B cell (primary cell): ENCODE data around the gene KCTD6. TPM values are rescaled to one million over a fixed set of nuclear protein-coding genes. Genes with fewer than 3 reads are reported as not detected.

Experiments used
- ATAC-seq: fragments of 200-7000 bp; cut with Tn5 transposase; one replicate; pipeline ENCODE4 v1.10.0; 2021; ENCODE audit warnings: low read depth, mild to moderate bottlenecking, moderate number of reproducible peaks, moderate library complexity
- CTCF ChIA-PET: fragments of 350-600 bp; sonication (Branson Sonifier 250); formaldehyde crosslinking; loops from one replicate; lab custom pipeline; 2021; ENCODE audit warnings: antibody characterized with exemption, inconsistent platforms; lab: Charles Lee
- POLR2A ChIA-PET: fragments of 350-600 bp; sonication (Branson Sonifier 250); formaldehyde crosslinking; loops from one replicate; lab custom pipeline; 2021; ENCODE audit warnings: antibody characterized with exemption; lab: Charles Lee
- DNase-seq: peaks from one replicate; pipeline ENCODE4 v3.0.0; 2013
- H2AFZ ChIP-seq: 2 replicates; pipeline ENCODE4 v1.6.1; 2012; ENCODE audit warnings: mild to moderate bottlenecking, low read depth, low read length; ENCODE audit not compliant: insufficient read depth, poor library complexity, severe bottlenecking
- H3K27ac ChIP-seq, 2 donors: 1 replicate in 1 of 2; 2 replicates in 1 of 2; pipeline ENCODE4 v1.5.1; 2012 to 2013; ENCODE audit warnings: low read length in 2 of 2, mild to moderate bottlenecking in 2 of 2, moderate library complexity in 1 of 2
- H3K27me3 ChIP-seq, 4 experiments: fragments of 200-600 bp in 1 of 4; sonication (generic) in 1 of 4; replicated peaks in 1 of 4; 1 replicate in 2 of 4; 2 replicates in 2 of 4; pipeline versions ENCODE4 v1.6.1 to v1.7.0; 2013 to 2016; ENCODE audit warnings: low read length in 3 of 4, mild to moderate bottlenecking in 2 of 4, mixed read lengths in 1 of 4, moderate library complexity in 1 of 4; ENCODE audit not compliant: insufficient read depth in 4 of 4, control insufficient read depth in 3 of 4; ENCODE audit errors: control extremely low read depth in 1 of 4
- H3K36me3 ChIP-seq, 2 experiments: replicated peaks in 1 of 2; 1 replicate in 1 of 2; 2 replicates in 1 of 2; pipeline versions ENCODE4 v1.6.1 to v1.7.1; 2013; ENCODE audit warnings: low read length in 1 of 2; ENCODE audit not compliant: insufficient read depth in 2 of 2, control insufficient read depth in 1 of 2; ENCODE audit errors: control extremely low read depth in 1 of 2, extremely low read depth in 1 of 2
- H3K4me1 ChIP-seq, 2 donors: fragments of 200-600 bp in 1 of 2; sonication (generic) in 1 of 2; 1 replicate in 1 of 2; 2 replicates in 1 of 2; pipeline versions ENCODE4 v1.5.1 to v1.6.1; 2013 to 2017; ENCODE audit warnings: low read length in 2 of 2; ENCODE audit not compliant: control insufficient read depth in 2 of 2, insufficient read depth in 2 of 2
- H3K4me2 ChIP-seq: replicated peaks from 2 replicates; pipeline ENCODE3; 2012; ENCODE audit warnings: mild to moderate bottlenecking, low read depth, low read length; ENCODE audit not compliant: poor library complexity, severe bottlenecking
- H3K4me3 ChIP-seq, 5 experiments: fragments of 200-600 bp in 1 of 5; sonication (generic) in 1 of 5; 1 replicate in 3 of 5; 2 replicates in 2 of 5; pipeline versions ENCODE4 v1.5.1 to v1.7.0; 2011 to 2016; ENCODE audit warnings: low read length in 4 of 5, mild to moderate bottlenecking in 4 of 5, low read depth in 2 of 5, control low read depth in 1 of 5, moderate library complexity in 1 of 5; ENCODE audit not compliant: insufficient read depth in 1 of 5; ENCODE audit errors: control extremely low read depth in 1 of 5, extremely low read depth in 1 of 5
- H3K79me2 ChIP-seq: fragments of 200-600 bp; sonication (generic); one replicate; pipeline ENCODE4 v1.6.0; 2016; ENCODE audit warnings: low read length; ENCODE audit not compliant: control insufficient read depth, insufficient read depth
- H3K9ac ChIP-seq: fragments of 200-600 bp; sonication (generic); 2 replicates; pipeline ENCODE4 v1.6.1; 2017; ENCODE audit warnings: mild to moderate bottlenecking, low read length, moderate library complexity
- H3K9me3 ChIP-seq, 3 donors: one replicate each; pipeline versions ENCODE4 v1.6.1 to v1.7.1; 2013; ENCODE audit warnings: low read length in 2 of 3; ENCODE audit not compliant: control insufficient read depth in 2 of 3, insufficient read depth in 1 of 3; ENCODE audit errors: control extremely low read depth in 1 of 3
- H4K20me1 ChIP-seq: 2 replicates; pipeline ENCODE4 v1.6.0; 2012; ENCODE audit warnings: mild to moderate bottlenecking, low read length; ENCODE audit not compliant: insufficient read depth, control insufficient read depth, poor library complexity, severe bottlenecking
- H3K27ac Mint-ChIP-seq: one replicate; pipeline ENCODE4 v1.8.0; 2021; ENCODE audit warnings: mixed read lengths
- H3K27me3 Mint-ChIP-seq: one replicate; pipeline ENCODE4 v1.8.0; 2021; ENCODE audit warnings: mixed read lengths
- H3K4me1 Mint-ChIP-seq: one replicate; pipeline ENCODE4 v1.8.0; 2021; ENCODE audit warnings: mixed read lengths
- H3K4me3 Mint-ChIP-seq: one replicate; pipeline ENCODE4 v1.8.0; 2021; ENCODE audit warnings: mixed read lengths
- H3K9me3 Mint-ChIP-seq: one replicate; pipeline ENCODE4 v1.8.0; 2022; ENCODE audit warnings: mixed read lengths; ENCODE audit not compliant: insufficient read depth
- CTCF ChIP-seq: fragments of 200-600 bp; IDR thresholded peaks from one replicate; pipeline ENCODE4 v1.8.0; 2022; ENCODE audit warnings: antibody characterized with exemption, mild to moderate bottlenecking
- EZH2 ChIP-seq: IDR thresholded peaks from 2 replicates; pipeline ENCODE4 v1.6.1; 2012; ENCODE audit warnings: borderline replicate concordance, low read depth, mild to moderate bottlenecking, moderate library complexity, low read length; ENCODE audit not compliant: insufficient read depth, poor library complexity, severe bottlenecking
- WGBS: methylation state at CpG from one replicate; pipeline ENCODE4 v1.1.5; 2013; ENCODE audit warnings: missing lambda C conversion rate; ENCODE audit not compliant: insufficient coverage; 5-methylcytosine and 5-hydroxymethylcytosine counted together
- intact Hi-C: fragments of 100-400 bp; cut with micrococcal nuclease; formaldehyde crosslinking; loops from one replicate; pipeline ENCODE4 v1.10.0; 2022
- polyA plus RNA-seq: library from polyadenylated mRNA; depleted of rRNA; stranded (reverse); fragments of >200 nt; gene quantifications from 2 replicates; pipeline ENCODE4 v1.2.3, GENCODE V29; 2012
- total RNA-seq, 2 donors: library from RNA; stranded (reverse); fragments of 120-200 nt in 1 of 2; gene quantifications; 1 replicate in 1 of 2; 2 replicates in 1 of 2; pipeline versions ENCODE4 v1.2.3 to v1.2.4, GENCODE V29; 2013 to 2022

KCTD6 gene
- total and polyA plus RNA-seq, 2 donors (not counting 1 experiment from before 2014, with no cell fraction given) = 7.4 to 14.6 TPM

- Histone ChIP-seq H3K36me3 (no peaks in the 10 kb centered on the region), H3K27me3 (no peaks in the 10 kb centered on the region), H2AFZ (no peak overlapping the region), H3K9me3 (no peaks in the 10 kb centered on the region), H3K9ac (no peak overlapping the region), H3K4me3 (no peak overlapping the region), H4K20me1 (no peaks in the 10 kb centered on the region), H3K27ac (no peak overlapping the region), H3K4me1 (no peaks in the 10 kb centered on the region), H3K79me2 (no peaks in the 10 kb centered on the region), H3K4me2 (no peak overlapping the region)
- no peak for DNase-seq
- ChIA-PET POLR2A (no interaction called here), CTCF (interaction anchor here (0.6 to 1.0 kb wide), 2 partner anchors 12 to 50 kb away, joined by 3 to 4 read pairs; no protein-coding TSS in a partner anchor)
- no peak for ATAC-seq
- TF ChIP-seq EZH2 = no peak
- TF ChIP-seq CTCF = no peak
- no peaks in the 10 kb centered on the region for H3K9me3 Mint-ChIP-seq
- 100% methylated on average over 3 of the region's 6 CpGs for WGBS
- H3K27ac Mint-ChIP-seq = no peak overlapping the region
- H3K4me3 Mint-ChIP-seq = no peak overlapping the region
- no peaks in the 10 kb centered on the region for H3K27me3 Mint-ChIP-seq
- H3K4me1 Mint-ChIP-seq = no peaks in the 10 kb centered on the region
- intact Hi-C loops = no loop called here
Measured at GRCh38 chr3:58519668-58520402, 27.9 kb downstream of the KCTD6 start.

GRCh38 chr3:58520403-58521335 lies 28.8 kb downstream of the KCTD6 start:
- no peak overlapping the region for H3K9ac ChIP-seq
- WGBS = 63% methylated on average over 5 of the region's 8 CpGs
- no peak overlapping the region for H3K27ac ChIP-seq
- Mint-ChIP-seq H3K9me3 (no peaks in the 10 kb centered on the region), H3K27ac (no peak overlapping the region), H3K4me3 (no peak overlapping the region), H3K4me1 (no peaks in the 10 kb centered on the region), H3K27me3 (no peaks in the 10 kb centered on the region)
- no peaks in the 10 kb centered on the region for H3K36me3 ChIP-seq
- H3K4me2 ChIP-seq = no peak overlapping the region
- TF ChIP-seq EZH2 (no peak), CTCF (no peak)
- H2AFZ ChIP-seq = no peak overlapping the region
- no peaks in the 10 kb centered on the region for H3K27me3 ChIP-seq
- intact Hi-C loops = no loop called here
- H3K79me2 ChIP-seq = no peaks in the 10 kb centered on the region
- H3K9me3 ChIP-seq = no peaks in the 10 kb centered on the region
- ChIA-PET POLR2A (no interaction called here), CTCF (no interaction called here)
- H3K4me1 ChIP-seq = no peaks in the 10 kb centered on the region
- H4K20me1 ChIP-seq = no peaks in the 10 kb centered on the region
- no peak overlapping the region for H3K4me3 ChIP-seq
- no peak for DNase-seq
- ATAC-seq = no peak
